NCI-H82 (cell line): ENCODE results near the gene NSD2.
A peak's percentile ranks its signal among the peaks of the same experiment; 100 is the strongest.
"Not testable (repeated sequence)": the region's sequence is repeated elsewhere in the genome, so short reads cannot be mapped to it uniquely, and the experiment has no call there.

Experiments used
- DNase-seq: peaks from one replicate; lab custom pipeline; 2025; lab: John Stamatoyannopoulos, UW

The NSD2 gene

GRCh38 chr4:1842339-1842895, 28.8 kb upstream of the NSD2 start:
- no peak for DNase-seq

- DNase-seq: no peak
Observed at GRCh38 chr4:1842993-1843448, 28.2 kb upstream of the NSD2 start.

- no peak for DNase-seq
Observed at GRCh38 chr4:1843852-1844251, 27.3 kb upstream of the NSD2 start.

- DNase-seq: not testable (repeated sequence)
Observed at GRCh38 chr4:1844618-1845017, 26.6 kb upstream of the NSD2 start.

GRCh38 chr4:1846580-1846979, 24.6 kb upstream of the NSD2 start:
- DNase-seq: no peak

GRCh38 chr4:1850276-1850675, 20.9 kb upstream of the NSD2 start:
- DNase-seq: peak; percentile 28

GRCh38 chr4:1851160-1851559, 20.0 kb upstream of the NSD2 start:
- no peak for DNase-seq

- no peak for DNase-seq
Observed at GRCh38 chr4:1851575-1852410, 19.4 kb upstream of the NSD2 start.

- no peak for DNase-seq
Observed at GRCh38 chr4:1852904-1853623, 18.1 kb upstream of the NSD2 start.

GRCh38 chr4:1854752-1855151, 16.4 kb upstream of the NSD2 start:
- DNase-seq: no peak

- peak; percentile 25 for DNase-seq
Observed at GRCh38 chr4:1855333-1856070, 15.7 kb upstream of the NSD2 start.

GRCh38 chr4:1856071-1856942, 14.9 kb upstream of the NSD2 start, which contains the start of gene LETM1:
TSS of gene LETM1 (minus strand) at chr4:1856156. CDS start at chr4:1855950, 206 bp downstream.
- peak; percentile 96 for DNase-seq

GRCh38 chr4:1856943-1857699, 14.1 kb upstream of the NSD2 start:
- peak; percentile 28 for DNase-seq

GRCh38 chr4:1857931-1858330, 13.3 kb upstream of the NSD2 start:
- no peak for DNase-seq

GRCh38 chr4:1859389-1859753, 11.8 kb upstream of the NSD2 start:
- no peak for DNase-seq

- no peak for DNase-seq
Observed at GRCh38 chr4:1862055-1862911, 8.9 kb upstream of the NSD2 start.

GRCh38 chr4:1862961-1863296, 8.3 kb upstream of the NSD2 start:
- no peak for DNase-seq

- DNase-seq: no peak
Observed at GRCh38 chr4:1863297-1864033, 7.7 kb upstream of the NSD2 start.
